A673 (cell line): Measurements from ENCODE around the gene C6. TPM values are rescaled to one million over a fixed set of nuclear protein-coding genes. Genes with fewer than 3 reads are reported as not detected.

Experiments
- BruUV-seq: library from RNA; stranded (reverse); fragments of 400-500 nt; replicated peaks from 2 replicates; lab custom pipeline; 2021; lab: Mats Ljungman, UMichigan
- CTCF ChIA-PET: fragments of 300-600 bp; sonication (Branson Sonifier 250); formaldehyde crosslinking; loops from one replicate; lab custom pipeline; 2022; ENCODE audit warnings: antibody characterized with exemption; lab: Charles Lee
- POLR2A ChIA-PET: fragments of 300-600 bp; sonication (Branson Sonifier 250); formaldehyde crosslinking; loops from one replicate; lab custom pipeline; 2022; ENCODE audit warnings: antibody characterized with exemption; ENCODE audit not compliant: low non-redundant PET; lab: Charles Lee
- DNase-seq: peaks from one replicate; pipeline ENCODE4 v3.0.0-alpha.2; 2015; ENCODE audit warnings: low spot score
- H3K27ac ChIP-seq: fragments of 200-600 bp; sonication (generic); 2 replicates; pipeline ENCODE4 v1.5.1; 2016; ENCODE audit warnings: mixed run types, low read depth, mild to moderate bottlenecking, mixed read lengths, antibody characterized with exemption, low read length; ENCODE audit not compliant: poor library complexity, severe bottlenecking
- H3K27me3 ChIP-seq: fragments of 200-600 bp; sonication (generic); replicated peaks from 2 replicates; pipeline ENCODE4 v1.6.1; 2017; ENCODE audit warnings: mixed run types, low read depth, mild to moderate bottlenecking, mixed read lengths, antibody characterized with exemption, low read length; ENCODE audit not compliant: insufficient read depth, poor library complexity
- H3K36me3 ChIP-seq: fragments of 200-600 bp; sonication (generic); 2 replicates; pipeline ENCODE4 v1.6.1; 2016; ENCODE audit warnings: mixed run types, mild to moderate bottlenecking, mixed read lengths, antibody characterized with exemption, low read length; ENCODE audit not compliant: insufficient read depth, poor library complexity, severe bottlenecking
- H3K4me1 ChIP-seq: fragments of 200-600 bp; sonication (generic); 2 replicates; pipeline ENCODE4 v1.6.1; 2017; ENCODE audit warnings: mixed run types, mild to moderate bottlenecking, mixed read lengths, antibody characterized with exemption, low read length; ENCODE audit not compliant: insufficient read depth, poor library complexity, severe bottlenecking
- H3K4me3 ChIP-seq: fragments of 200-600 bp; sonication (generic); 2 replicates; pipeline ENCODE4 v1.5.1; 2016; ENCODE audit warnings: low read depth, mixed run types, mild to moderate bottlenecking, mixed read lengths, low read length; ENCODE audit not compliant: poor library complexity, severe bottlenecking
- H3K9me3 ChIP-seq: fragments of 200-600 bp; sonication (generic); 2 replicates; pipeline ENCODE4 v1.6.1; 2016; ENCODE audit warnings: mixed run types, low read depth, mild to moderate bottlenecking, mixed read lengths, antibody characterized with exemption, low read length; ENCODE audit not compliant: poor library complexity, severe bottlenecking
- CTCF ChIP-seq: fragments of 300-800, 200-600 bp; sonication (generic); conservative IDR thresholded peaks from 2 replicates; pipeline ENCODE4 v1.5.1; 2017; ENCODE audit warnings: low read depth, mild to moderate bottlenecking, antibody characterized with exemption, low read length, moderate library complexity, mixed read lengths
- EZH2 ChIP-seq: fragments of 200-600 bp; sonication (generic); IDR thresholded peaks from 2 replicates; pipeline ENCODE4 v1.6.1; 2017; ENCODE audit warnings: borderline replicate concordance, low read depth, mild to moderate bottlenecking, mixed read lengths, antibody characterized with exemption, low read length; ENCODE audit not compliant: poor library complexity, severe bottlenecking
- intact Hi-C: fragments of 100-400 bp; cut with micrococcal nuclease; formaldehyde crosslinking; loops from one replicate; pipeline ENCODE4 v1.10.0; 2022; ENCODE audit not compliant: unreplicated experiment
- total RNA-seq: library from RNA; stranded (reverse); gene quantifications from 2 replicates; pipeline ENCODE4 v1.2.3, GENCODE V29; 2021

The C6 gene
- total RNA-seq, 1 experiment from 2014 or later, result 6.1 TPM

GRCh38 chr5:41154491-41154890 lies 58.8 kb downstream of the C6 start:
- no peak overlapping the region for H3K4me3 ChIP-seq
- no peak for DNase-seq
- H3K27ac ChIP-seq, result no peak overlapping the region
- no peaks in the 10 kb centered on the region for H3K9me3 ChIP-seq
- H3K27me3 ChIP-seq, result no peaks in the 10 kb centered on the region
- BruUV-seq, result no TSS peak
- intact Hi-C loops, result no loop called here
- H3K36me3 ChIP-seq, result no peaks in the 10 kb centered on the region
- POLR2A ChIA-PET, result no interaction called here
- CTCF ChIA-PET, result no interaction called here
- TF ChIP-seq CTCF (no peak), EZH2 (no peak)
- H3K4me1 ChIP-seq, result no peaks in the 10 kb centered on the region

GRCh38 chr5:41151564-41151963 lies 61.8 kb downstream of the C6 start:
- CTCF ChIA-PET, result no interaction called here
- BruUV-seq, result no TSS peak
- Histone ChIP-seq H3K4me3 (no peak overlapping the region), H3K4me1 (no peaks in the 10 kb centered on the region), H3K27ac (no peak overlapping the region), H3K9me3 (no peaks in the 10 kb centered on the region), H3K27me3 (no peaks in the 10 kb centered on the region), H3K36me3 (no peaks in the 10 kb centered on the region)
- no peak for DNase-seq
- TF ChIP-seq CTCF, result no peak
- no peak for TF ChIP-seq EZH2
- intact Hi-C loops, result no loop called here
- POLR2A ChIA-PET, result no interaction called here

- intact Hi-C loops, result no loop called here
- CTCF ChIA-PET, result no interaction called here
- Histone ChIP-seq H3K4me3 (no peak overlapping the region), H3K4me1 (no peaks in the 10 kb centered on the region), H3K36me3 (no peaks in the 10 kb centered on the region), H3K27me3 (no peaks in the 10 kb centered on the region), H3K27ac (no peak overlapping the region), H3K9me3 (no peaks in the 10 kb centered on the region)
- BruUV-seq, result no TSS peak
- POLR2A ChIA-PET, result no interaction called here
- TF ChIP-seq CTCF (no peak), EZH2 (no peak)
- DNase-seq, result no peak
Measured at GRCh38 chr5:41148448-41148847, 64.9 kb downstream of the C6 start.
